Measurements from ENCODE around the gene UMPS.
A peak's percentile ranks its signal among the peaks of the same experiment; 100 is the strongest.
"Not testable (repeated sequence)": the region's sequence is repeated elsewhere in the genome, so short reads cannot be mapped to it uniquely, and the experiment has no call there.

Gene UMPS

GRCh38 chr3:124714223-124714853, 15.9 kb upstream of the UMPS start:
- DNase-seq: no peak

DNA sequence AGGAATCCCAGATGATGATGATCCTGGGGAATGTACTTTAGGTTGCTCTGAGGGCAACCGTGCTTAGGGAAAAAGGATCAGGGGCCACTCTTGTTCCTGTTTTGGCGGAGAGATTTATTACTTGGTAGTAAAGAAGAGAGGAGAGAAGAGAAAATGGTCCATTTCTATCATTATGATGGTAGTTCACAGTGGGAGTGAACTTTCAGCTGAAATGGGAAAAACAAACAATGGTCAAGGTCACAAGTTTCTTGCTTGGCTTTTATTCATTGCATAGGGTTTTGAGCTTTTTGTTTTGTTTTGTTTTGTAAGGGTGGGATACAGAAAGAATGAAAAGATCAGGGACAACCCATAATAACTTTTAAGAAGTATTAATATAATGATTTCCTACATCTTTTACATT, 7.7 kb upstream of the UMPS start:
- no peak for DNase-seq

DNA sequence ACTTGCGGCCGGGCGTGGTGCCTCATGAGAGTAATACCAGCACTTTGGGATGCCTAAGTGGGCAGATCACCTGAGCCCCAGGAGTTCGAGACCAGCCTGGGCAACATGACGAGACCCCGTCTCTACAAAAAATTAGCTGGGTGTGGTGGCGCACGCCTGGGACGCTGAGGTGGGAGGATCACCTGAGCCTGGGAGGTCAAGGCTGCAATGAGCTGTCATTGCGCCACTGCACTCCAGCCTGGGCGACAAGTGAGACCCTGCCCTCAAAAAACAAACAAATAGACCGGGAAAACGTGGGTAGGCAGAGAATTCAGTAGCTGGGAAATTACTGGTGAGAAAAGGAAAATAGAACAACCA, 667 bp downstream of the UMPS start:
- no peak for DNase-seq

- DNase-seq: no peak
These were observed 1.5 kb downstream of the UMPS start for GRCh38 chr3:124731760-124732159.

DNA sequence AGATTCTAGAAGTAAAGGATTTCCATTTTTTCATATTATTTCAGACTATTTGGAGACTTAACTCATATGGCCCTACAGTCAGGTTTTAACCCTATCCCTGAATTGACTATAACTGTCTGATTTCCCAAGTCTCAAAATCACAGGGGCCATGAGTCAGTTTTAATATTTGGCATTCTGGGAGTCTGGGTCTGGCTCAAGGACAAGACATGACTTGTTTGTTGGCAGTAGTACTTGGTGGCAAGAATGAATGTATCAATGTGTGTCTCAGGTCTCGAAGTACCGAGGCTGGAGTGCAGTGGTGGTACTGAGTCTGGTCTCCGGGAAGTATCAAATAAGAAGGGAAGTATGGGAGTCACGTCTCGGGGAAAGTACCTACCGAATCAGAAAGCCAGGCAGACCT, 10.8 kb downstream of the UMPS start:
- no peak for DNase-seq

GRCh38 chr3:124745756-124746155, 15.5 kb downstream of the UMPS start:
- DNase-seq: no peak

GRCh38 chr3:124747111-124747981, 17.1 kb downstream of the UMPS start:
- DNase-seq: no peak

GRCh38 chr3:124748560-124749198, 18.4 kb downstream of the UMPS start:
- DNase-seq: no peak

- not testable (repeated sequence) for DNase-seq
These were observed 19.6 kb downstream of the UMPS start for GRCh38 chr3:124749877-124750276.

- DNase-seq: no peak
These were observed 21.2 kb downstream of the UMPS start for GRCh38 chr3:124751501-124751900.

DNA sequence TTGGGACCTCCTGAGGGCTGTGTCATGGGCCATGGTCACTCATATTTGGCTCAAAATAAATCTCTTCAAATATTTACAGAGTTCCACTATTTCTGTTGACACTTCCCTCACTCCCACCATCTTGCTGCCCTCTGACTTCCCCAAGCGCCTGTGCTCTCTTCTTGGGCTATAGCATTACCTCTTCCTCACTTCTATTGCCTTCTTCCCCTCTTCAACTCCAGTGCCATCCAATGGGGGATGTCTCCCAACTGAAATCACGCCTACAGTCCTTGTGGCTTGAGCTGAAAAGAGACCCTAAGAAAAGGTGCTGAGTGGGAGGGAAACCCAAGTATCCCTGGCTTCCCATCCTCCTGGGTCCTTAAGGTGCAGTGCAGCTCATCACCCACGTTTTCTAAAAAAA, 21.8 kb downstream of the UMPS start:
- DNase-seq: no peak

DNA sequence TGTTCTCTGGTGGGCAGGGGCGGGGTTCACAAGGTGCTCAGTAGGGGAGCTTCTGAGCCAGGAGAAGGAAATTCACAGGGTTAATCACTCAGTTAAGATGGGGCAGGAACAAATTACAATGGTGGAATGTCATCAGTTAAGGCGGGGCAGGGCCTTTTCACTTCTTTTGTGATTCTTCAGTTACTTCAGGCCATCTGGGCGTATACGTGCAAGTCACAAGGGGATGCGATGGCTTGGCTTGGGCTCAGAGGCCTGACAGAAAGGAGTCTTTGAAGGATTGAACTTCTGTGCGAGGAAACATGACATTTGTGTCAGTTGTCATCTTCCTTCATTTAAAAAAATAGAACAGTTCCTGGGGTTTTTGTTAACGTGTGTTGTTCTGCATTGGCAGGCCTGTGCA, 27.7 kb downstream of the UMPS start:
- DNase-seq: not testable (repeated sequence)

GRCh38 chr3:124758851-124759635, 28.8 kb downstream of the UMPS start:
- no peak for DNase-seq

GRCh38 chr3:124759666-124760401, 29.6 kb downstream of the UMPS start:
- no peak for DNase-seq

- DNase-seq: no peak
These were observed 30.3 kb downstream of the UMPS start for GRCh38 chr3:124760601-124761000.

DNA sequence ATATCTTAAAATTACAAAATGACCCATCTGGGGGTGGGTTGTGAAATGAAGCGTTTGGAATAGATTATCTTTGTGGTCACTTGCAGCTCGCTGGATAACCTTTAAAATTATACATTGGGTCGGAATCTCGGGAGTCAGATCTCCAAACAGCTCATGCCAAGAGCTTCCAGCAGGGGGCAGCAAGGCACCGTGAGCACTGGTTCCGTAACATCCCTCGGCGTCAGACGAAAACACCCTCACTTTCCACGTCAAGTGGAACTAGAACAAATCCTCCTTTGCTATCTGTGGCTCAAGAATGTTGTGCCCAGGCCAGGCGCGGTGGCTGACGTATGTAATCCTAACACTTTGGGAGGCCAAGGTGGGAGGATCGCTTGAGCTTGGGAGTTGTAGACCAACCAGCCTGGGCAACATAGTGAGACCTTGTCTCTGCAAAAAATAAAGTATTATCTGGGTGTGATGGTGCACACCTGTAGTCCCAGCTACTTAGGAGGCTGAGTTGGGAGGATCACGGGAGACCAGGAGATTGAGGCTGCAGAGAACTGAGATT, 31.1 kb downstream of the UMPS start:
- peak; percentile 44 to 60 for DNase-seq

GRCh38 chr3:124761935-124762660, 31.8 kb downstream of the UMPS start:
- no peak for DNase-seq

DNA sequence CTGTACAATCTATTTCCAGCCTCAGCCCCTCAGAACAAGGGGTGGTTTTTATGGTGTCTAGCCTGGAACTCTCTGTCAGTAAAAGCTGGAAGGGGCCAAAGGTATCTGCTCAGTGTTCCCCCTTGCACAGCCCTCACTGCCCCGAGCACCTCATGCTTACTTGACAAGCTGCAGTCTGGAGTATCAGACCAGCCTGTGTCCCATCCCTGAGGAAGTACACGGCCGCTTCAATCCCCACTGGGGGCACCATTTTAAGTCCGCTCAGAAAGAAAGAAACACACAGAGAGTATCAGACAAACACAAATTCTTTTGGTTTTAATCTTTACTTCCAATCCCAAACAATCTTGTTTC, 32.4 kb downstream of the UMPS start:
- DNase-seq: no peak

DNA sequence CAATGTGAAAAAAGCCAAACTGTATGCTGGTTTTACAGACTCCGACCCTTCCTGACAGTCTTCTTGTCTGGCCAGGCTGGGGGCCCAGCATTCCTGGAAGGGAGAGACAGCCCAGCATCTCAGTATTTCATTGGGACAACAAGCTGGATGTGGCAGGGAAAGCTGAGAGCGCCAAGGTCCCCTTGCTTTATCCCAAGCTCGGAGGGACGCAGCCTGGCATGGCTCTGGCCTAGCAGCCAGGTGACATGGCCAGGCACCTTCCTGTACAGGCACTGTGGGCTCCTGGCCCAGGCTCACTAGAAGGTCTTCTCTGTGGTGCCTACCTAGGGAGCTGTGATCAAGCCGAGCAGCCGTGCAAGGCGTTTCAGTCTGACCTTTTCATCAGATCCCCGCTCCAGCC, 33.0 kb downstream of the UMPS start:
- no peak for DNase-seq

GRCh38 chr3:124763644-124764358, 33.5 kb downstream of the UMPS start:
- no peak for DNase-seq

DNA sequence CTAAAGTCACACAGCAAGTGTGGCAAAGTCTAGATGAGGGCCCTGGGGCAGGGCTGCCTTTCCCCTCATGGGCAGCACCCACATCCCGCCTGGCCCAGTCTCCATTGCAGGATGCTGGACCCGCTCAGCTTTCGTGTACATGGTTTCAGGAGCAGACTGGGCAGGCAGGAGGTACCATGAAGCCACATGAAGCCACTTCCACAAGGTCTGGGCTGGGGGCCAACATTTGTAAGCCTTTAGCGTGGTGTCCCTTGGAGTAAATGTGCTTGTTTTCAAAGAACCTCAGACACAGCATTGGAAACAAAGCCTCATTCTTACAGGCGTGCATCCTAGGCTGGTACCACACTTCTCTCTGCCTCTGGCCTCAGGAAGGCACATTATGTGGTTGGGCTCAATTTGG, 34.5 kb downstream of the UMPS start:
- DNase-seq: no peak
